SH-SY5Y (cell line): ENCODE results near the gene PLD5.

ENCODE experiments used
- GATA2 ChIP-seq: IDR thresholded peaks from 2 replicates; pipeline ENCODE4 v1.6.1; 2011; ENCODE audit warnings: mild to moderate bottlenecking, low read depth, low read length
- GATA3 ChIP-seq: IDR thresholded peaks from 2 replicates; pipeline ENCODE4 v1.6.1; 2011; ENCODE audit warnings: low read depth, mild to moderate bottlenecking, low read length, moderate library complexity

- no peak for TF ChIP-seq GATA3
- no peak for TF ChIP-seq GATA2
Measured at GRCh38 chr1:242534753-242535152, 10.3 kb upstream of the PLD5 start.
